Lower leg skin (tissue), 4 donors: Measurements from ENCODE around the gene SERPINA9. TPM values are rescaled to one million over a fixed set of nuclear protein-coding genes. Genes with fewer than 3 reads are reported as not detected.
A peak's percentile ranks its signal among the peaks of the same experiment; 100 is the strongest.

ENCODE experiments used
- DNase-seq, 2 donors: peaks; one replicate each; pipeline ENCODE4 v3.0.0-alpha.2; 2019; ENCODE audit warnings: low spot score in 2 of 2
- H3K4me3 ChIP-seq: fragments of 200-600 bp; sonication (generic); 2 replicates; pipeline ENCODE4 v1.5.1; 2017; ENCODE audit warnings: mild to moderate bottlenecking, low read depth; ENCODE audit not compliant: poor library complexity, severe bottlenecking
- CTCF ChIP-seq, 3 donors: fragments of 450-650 bp; IDR thresholded peaks; one replicate each; pipeline ENCODE4 v1.5.1; 2016; ENCODE audit warnings: antibody characterized with exemption in 3 of 3, mild to moderate bottlenecking in 3 of 3, moderate library complexity in 2 of 3
- POLR2A ChIP-seq, 2 donors: fragments of 450-650 bp; IDR thresholded peaks; one replicate each; pipeline ENCODE4 v1.6.1; 2016 to 2017; ENCODE audit warnings: antibody characterized with exemption in 2 of 2, mild to moderate bottlenecking in 1 of 2, moderate library complexity in 1 of 2
- WGBS, 2 donors: methylation state at CpG; one replicate each; pipeline ENCODE4 v1.1.5; 2018; 5-methylcytosine and 5-hydroxymethylcytosine counted together
- intact Hi-C: fragments of 100-400 bp; cut with DNase I; formaldehyde crosslinking; loops from one replicate; pipeline ENCODE4 v1.15.0; 2023; ENCODE audit warnings: low total_unique reads
- total RNA-seq, 4 donors: library from RNA; depleted of rRNA; stranded (reverse); fragments of >200 nt; gene quantifications; one replicate each; pipeline ENCODE4 v1.1.0, GENCODE V29; 2016

Gene SERPINA9
- total RNA-seq, 4 donors from 2014 or later = 0.42 to 3.7 (median 1.5) TPM

GRCh38 chr14:94472842-94473241 is 3.2 kb downstream of the SERPINA9 start:
- WGBS, 2 donors = 59 to 63% methylated on average over 4 of the region's 4 CpGs
- intact Hi-C loops = no loop called here
- H3K4me3 ChIP-seq = no peak overlapping the region
- peak in 1 of 2 donors; percentile 76 for DNase-seq
- TF ChIP-seq CTCF (IDR thresholded peaks at IDR 0.05) (no peak), POLR2A (IDR thresholded peaks at IDR 0.05) (no peak)

- H3K4me3 ChIP-seq = no peak overlapping the region
- no peak for TF ChIP-seq POLR2A (IDR thresholded peaks at IDR 0.05)
- TF ChIP-seq CTCF (IDR thresholded peaks at IDR 0.05) = no peak
- intact Hi-C loops = no loop called here
- no peak for DNase-seq
- 95% methylated on average over 2 of the region's 2 CpGs for WGBS, 2 donors
Measured at GRCh38 chr14:94471045-94471444, 5.0 kb downstream of the SERPINA9 start.

- intact Hi-C loops = no loop called here
Measured at GRCh38 chr14:94470311-94470710, 5.7 kb downstream of the SERPINA9 start.

GRCh38 chr14:94469261-94469660 is 6.7 kb downstream of the SERPINA9 start:
- intact Hi-C loops = no loop called here
- TF ChIP-seq CTCF (IDR thresholded peaks at IDR 0.05) (no peak), POLR2A (IDR thresholded peaks at IDR 0.05) (no peak)
- peak in 1 of 2 donors; percentile 48 for DNase-seq
- H3K4me3 ChIP-seq = no peak overlapping the region
- 87 to 88% methylated on average over 3 of the region's 3 CpGs for WGBS, 2 donors

More at GRCh38 chr14:94470311-94470710, 5.7 kb downstream of the SERPINA9 start:
- WGBS, 2 donors = 47 to 72% methylated on average over 2 of the region's 2 CpGs
- TF ChIP-seq POLR2A (IDR thresholded peaks at IDR 0.05) (no peak), CTCF (IDR thresholded peaks at IDR 0.05) (no peak)
- DNase-seq = peak in 1 of 2 donors; percentile 29
- H3K4me3 ChIP-seq = no peak overlapping the region

- TF ChIP-seq CTCF (IDR thresholded peaks at IDR 0.05) (no peak), POLR2A (IDR thresholded peaks at IDR 0.05) (no peak)
- no peak overlapping the region for H3K4me3 ChIP-seq
- DNase-seq = peak in 1 of 2 donors; percentile 63
- intact Hi-C loops = no loop called here
- WGBS, 2 donors = 89 to 91% methylated on average over 4 of the region's 4 CpGs
Measured at GRCh38 chr14:94467728-94468520, 8.1 kb downstream of the SERPINA9 start.
